NT2/D1 (cell line): ENCODE results near the gene CDH13.

ENCODE experiments used
- DNase-seq: peaks from one replicate; pipeline ENCODE4 v3.0.0-alpha.2; 2011; ENCODE audit warnings: low read depth, low spot score
- H3K27me3 ChIP-seq: 2 replicates; pipeline ENCODE4 v1.6.0; 2011; ENCODE audit warnings: mild to moderate bottlenecking; ENCODE audit not compliant: insufficient read length, insufficient read depth
- H3K36me3 ChIP-seq: 2 replicates; pipeline ENCODE4 v1.6.1; 2011; ENCODE audit warnings: mild to moderate bottlenecking, low read length, mixed read lengths; ENCODE audit not compliant: insufficient read depth, insufficient read length
- H3K4me1 ChIP-seq: 2 replicates; pipeline ENCODE4 v1.5.1; 2011; ENCODE audit not compliant: insufficient read depth, insufficient read length
- H3K4me3 ChIP-seq: 2 replicates; pipeline ENCODE4 v1.5.1; 2011; ENCODE audit warnings: low read depth; ENCODE audit not compliant: insufficient read length
- H3K9ac ChIP-seq: 2 replicates; pipeline ENCODE4 v1.6.0; 2011; ENCODE audit warnings: low read depth; ENCODE audit not compliant: insufficient read length
- H3K9me3 ChIP-seq: 2 replicates; pipeline ENCODE4 v1.5.1; 2011; ENCODE audit warnings: mild to moderate bottlenecking, low read length; ENCODE audit not compliant: insufficient read depth
- SUZ12 ChIP-seq: IDR thresholded peaks from 2 replicates; pipeline ENCODE4 v1.6.1; 2011; ENCODE audit not compliant: insufficient read length, insufficient read depth; ENCODE audit errors: extremely low read depth
- YY1 ChIP-seq: IDR thresholded peaks from 2 replicates; pipeline ENCODE4 v1.6.1; 2011; ENCODE audit not compliant: insufficient read length, insufficient read depth
- ZNF274 ChIP-seq: IDR thresholded peaks from 2 replicates; pipeline ENCODE4 v1.6.1; 2011; ENCODE audit warnings: mild to moderate bottlenecking, low read depth, low read length

Gene CDH13

GRCh38 chr16:82682767-82683166, 56.0 kb downstream of the CDH13 start:
- TF ChIP-seq ZNF274 (no peak), SUZ12 (no peak), YY1 (no peak)
- H3K4me3 ChIP-seq: no peak overlapping the region
- H3K27me3 ChIP-seq: no peaks in the 10 kb centered on the region
- H3K9ac ChIP-seq: no peak overlapping the region
- DNase-seq: no peak
- H3K36me3 ChIP-seq: peaks cover 23% of the 10 kb centered on the region
- H3K4me1 ChIP-seq: no peaks in the 10 kb centered on the region
- H3K9me3 ChIP-seq: no peaks in the 10 kb centered on the region

- H3K27me3 ChIP-seq: no peaks in the 10 kb centered on the region
- no peak for DNase-seq
- H3K4me1 ChIP-seq: no peaks in the 10 kb centered on the region
- no peak overlapping the region for H3K9ac ChIP-seq
- TF ChIP-seq YY1 (no peak), ZNF274 (no peak), SUZ12 (no peak)
- peaks cover 22% of the 10 kb centered on the region for H3K36me3 ChIP-seq
- no peaks in the 10 kb centered on the region for H3K9me3 ChIP-seq
- H3K4me3 ChIP-seq: no peak overlapping the region
These were observed 57.5 kb downstream of the CDH13 start for GRCh38 chr16:82684256-82684655.

- Histone ChIP-seq H3K36me3 (peaks cover 16% of the 10 kb centered on the region), H3K9me3 (no peaks in the 10 kb centered on the region), H3K9ac (no peak overlapping the region), H3K4me1 (no peaks in the 10 kb centered on the region), H3K4me3 (no peak overlapping the region), H3K27me3 (no peaks in the 10 kb centered on the region)
- DNase-seq: no peak
- TF ChIP-seq ZNF274 (no peak), SUZ12 (no peak), YY1 (no peak)
These were observed 58.8 kb downstream of the CDH13 start for GRCh38 chr16:82685526-82685925.

- Histone ChIP-seq H3K36me3 (peaks cover 4% of the 10 kb centered on the region), H3K4me3 (no peak overlapping the region), H3K9me3 (no peaks in the 10 kb centered on the region), H3K27me3 (no peaks in the 10 kb centered on the region), H3K4me1 (no peaks in the 10 kb centered on the region), H3K9ac (no peak overlapping the region)
- TF ChIP-seq ZNF274 (no peak), SUZ12 (no peak), YY1 (no peak)
- DNase-seq: no peak
These were observed 67.6 kb downstream of the CDH13 start for GRCh38 chr16:82694239-82694874.

GRCh38 chr16:82695806-82696205, 69.0 kb downstream of the CDH13 start:
- H3K9ac ChIP-seq: no peak overlapping the region
- no peaks in the 10 kb centered on the region for H3K27me3 ChIP-seq
- no peak overlapping the region for H3K4me3 ChIP-seq
- peaks cover 4% of the 10 kb centered on the region for H3K36me3 ChIP-seq
- DNase-seq: no peak
- no peaks in the 10 kb centered on the region for H3K9me3 ChIP-seq
- no peaks in the 10 kb centered on the region for H3K4me1 ChIP-seq
- TF ChIP-seq YY1: no peak
- no peak for TF ChIP-seq SUZ12
- TF ChIP-seq ZNF274: no peak

- Histone ChIP-seq H3K9me3 (no peaks in the 10 kb centered on the region), H3K27me3 (no peaks in the 10 kb centered on the region), H3K36me3 (no peaks in the 10 kb centered on the region), H3K4me3 (no peak overlapping the region), H3K9ac (no peak overlapping the region), H3K4me1 (no peaks in the 10 kb centered on the region)
- TF ChIP-seq YY1 (no peak), ZNF274 (no peak), SUZ12 (no peak)
- DNase-seq: no peak
These were observed 72.5 kb downstream of the CDH13 start for GRCh38 chr16:82699260-82699659.

- TF ChIP-seq YY1 (no peak), ZNF274 (no peak), SUZ12 (no peak)
- Histone ChIP-seq H3K36me3 (no peaks in the 10 kb centered on the region), H3K9ac (no peak overlapping the region), H3K4me1 (no peaks in the 10 kb centered on the region), H3K27me3 (no peaks in the 10 kb centered on the region), H3K9me3 (no peaks in the 10 kb centered on the region), H3K4me3 (no peak overlapping the region)
- no peak for DNase-seq
These were observed 73.1 kb downstream of the CDH13 start for GRCh38 chr16:82699711-82700495.
